ENCODE measurements around the gene MMP28. TPM values are rescaled to one million over a fixed set of nuclear protein-coding genes. Genes with fewer than 3 reads are reported as not detected.

The MMP28 gene
- total and polyA plus RNA-seq, 11 donors: 0.83 to 10.2 (median 2.5) TPM

DNA sequence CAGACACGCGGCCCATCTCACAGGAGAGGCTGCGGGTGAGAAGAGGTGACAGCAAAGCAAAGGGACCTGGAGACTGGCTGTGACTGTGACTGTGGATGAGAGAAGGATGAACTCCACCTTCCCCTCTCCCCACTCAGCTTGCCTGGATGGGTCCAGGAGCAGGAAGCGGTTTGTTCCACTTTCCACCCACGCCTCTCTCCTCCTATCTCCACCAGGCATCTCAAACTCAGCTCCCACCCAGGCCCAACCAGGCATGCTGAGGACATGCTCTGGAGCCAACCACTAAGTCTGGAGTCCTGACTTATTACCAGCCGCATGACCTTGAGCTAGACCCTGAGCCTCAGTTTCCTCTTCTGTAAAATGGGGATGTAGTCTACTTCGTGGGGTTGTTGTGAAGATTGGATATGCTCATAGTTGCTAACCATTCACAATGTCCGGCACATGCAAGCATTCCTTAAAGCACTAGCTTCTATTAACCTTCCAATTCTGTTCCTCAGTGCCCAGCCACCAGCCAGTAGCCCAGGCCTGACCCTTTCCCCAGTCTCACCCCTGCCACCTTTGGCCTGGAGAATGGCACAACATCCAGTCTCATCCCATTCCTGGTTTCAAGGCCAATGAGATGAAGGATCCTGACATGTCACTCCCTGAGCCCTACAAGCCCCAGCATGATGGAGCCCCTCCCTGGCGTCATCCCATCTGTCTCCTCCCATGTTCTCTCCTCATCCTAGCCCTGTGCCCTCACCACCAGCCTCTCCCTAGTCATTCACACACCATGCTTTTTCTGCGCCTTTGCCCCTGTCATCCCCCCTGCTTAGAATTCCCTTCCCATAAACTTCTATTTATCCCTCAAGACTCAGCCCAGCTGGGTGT lies 44.7 kb downstream of the MMP28 start:
- Histone ChIP-seq H3K4me3 (no peak overlapping the region), H3K4me1 (peaks cover 0 to 16% (median 5%) of the 10 kb centered on the region in 12 donors), H3K36me3 (no peaks in the 10 kb centered on the region), H3K9me3 (no peaks in the 10 kb centered on the region), H3K27me3 (peaks cover 0 to 37% (median 20%) of the 10 kb centered on the region in 9 donors), H3K27ac (no peak overlapping the region)
- ATAC-seq (no peak), DNase-seq (no peak)
- TF ChIP-seq, protein P1, sequence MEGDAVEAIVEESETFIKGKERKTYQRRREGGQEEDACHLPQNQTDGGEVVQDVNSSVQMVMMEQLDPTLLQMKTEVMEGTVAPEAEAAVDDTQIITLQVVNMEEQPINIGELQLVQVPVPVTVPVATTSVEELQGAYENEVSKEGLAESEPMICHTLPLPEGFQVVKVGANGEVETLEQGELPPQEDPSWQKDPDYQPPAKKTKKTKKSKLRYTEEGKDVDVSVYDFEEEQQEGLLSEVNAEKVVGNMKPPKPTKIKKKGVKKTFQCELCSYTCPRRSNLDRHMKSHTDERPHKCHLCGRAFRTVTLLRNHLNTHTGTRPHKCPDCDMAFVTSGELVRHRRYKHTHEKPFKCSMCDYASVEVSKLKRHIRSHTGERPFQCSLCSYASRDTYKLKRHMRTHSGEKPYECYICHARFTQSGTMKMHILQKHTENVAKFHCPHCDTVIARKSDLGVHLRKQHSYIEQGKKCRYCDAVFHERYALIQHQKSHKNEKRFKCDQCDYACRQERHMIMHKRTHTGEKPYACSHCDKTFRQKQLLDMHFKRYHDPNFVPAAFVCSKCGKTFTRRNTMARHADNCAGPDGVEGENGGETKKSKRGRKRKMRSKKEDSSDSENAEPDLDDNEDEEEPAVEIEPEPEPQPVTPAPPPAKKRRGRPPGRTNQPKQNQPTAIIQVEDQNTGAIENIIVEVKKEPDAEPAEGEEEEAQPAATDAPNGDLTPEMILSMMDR (IDR thresholded peaks at IDR 0.05): no peak
- TF ChIP-seq POLR2A (IDR thresholded peaks at IDR 0.05): no peak
- WGBS, 4 donors: 79 to 82% (median 81%) methylated on average over 9 to 10 of the region's 10 CpGs
- intact Hi-C loops (cut with DNase I): no loop called here

DNA sequence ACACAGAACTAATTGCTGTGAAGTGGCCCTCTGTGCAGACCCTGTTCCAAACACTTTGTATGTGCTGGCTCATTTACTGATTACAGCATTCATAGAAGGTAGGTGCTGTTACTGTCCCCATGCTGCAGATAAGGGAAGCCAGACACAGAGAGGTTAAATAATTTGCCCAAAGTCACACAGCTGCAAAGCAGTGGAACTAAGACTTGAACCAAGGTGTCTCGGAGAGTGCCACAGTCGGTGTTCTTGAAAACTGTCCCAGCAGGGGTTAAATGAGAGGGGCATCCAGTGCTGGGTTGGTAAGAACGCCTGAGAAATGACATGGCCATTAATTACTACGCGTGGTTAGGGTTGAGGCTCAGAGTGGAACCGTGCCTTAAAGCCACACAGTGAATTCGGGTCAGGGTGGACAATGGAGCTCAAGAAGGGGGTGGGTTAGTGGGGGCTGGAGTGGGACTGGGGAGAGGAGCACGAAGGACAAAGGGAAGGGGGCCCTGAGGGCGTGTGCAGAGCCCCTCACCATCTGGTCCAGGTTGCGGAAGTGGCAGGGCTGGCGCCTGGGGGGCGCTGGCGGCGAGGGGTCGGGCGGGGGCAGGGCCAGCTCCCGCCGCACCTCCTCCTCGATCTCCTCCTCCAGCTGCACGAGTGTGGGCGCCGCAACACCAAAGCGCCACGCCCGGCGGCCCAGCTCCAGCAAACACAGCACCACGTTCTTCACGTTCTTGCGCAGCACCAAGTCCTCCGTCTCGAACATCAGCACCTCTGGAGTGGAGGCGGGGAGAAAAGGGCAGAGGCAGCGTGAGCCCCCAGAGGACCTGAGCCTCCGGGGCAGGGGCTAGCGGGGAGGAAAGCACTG lies 45.7 kb downstream of the MMP28 start:
- Histone ChIP-seq H3K4me3 (peak overlapping the region in 1 of 12 donors; percentile 16), H3K27me3 (peaks cover 0 to 37% (median 20%) of the 10 kb centered on the region in 9 donors), H3K9me3 (no peaks in the 10 kb centered on the region), H3K36me3 (no peaks in the 10 kb centered on the region), H3K27ac (no peak overlapping the region), H3K4me1 (peaks cover 0 to 16% (median 5%) of the 10 kb centered on the region in 12 donors)
- DNase-seq (no peak), ATAC-seq (no peak)
- WGBS, 4 donors: 7 to 15% (median 9%) methylated on average over 23 to 35 of the region's 35 CpGs
- intact Hi-C loops (cut with DNase I): loop anchor here in 8 of 10 donors (2.0 to 10.0 kb wide), 10 partner anchors 85 to 585 kb away; no protein-coding TSS in a partner anchor
- TF ChIP-seq POLR2A (IDR thresholded peaks at IDR 0.05): no peak
- TF ChIP-seq, protein P1 (IDR thresholded peaks at IDR 0.05): no peak

DNA sequence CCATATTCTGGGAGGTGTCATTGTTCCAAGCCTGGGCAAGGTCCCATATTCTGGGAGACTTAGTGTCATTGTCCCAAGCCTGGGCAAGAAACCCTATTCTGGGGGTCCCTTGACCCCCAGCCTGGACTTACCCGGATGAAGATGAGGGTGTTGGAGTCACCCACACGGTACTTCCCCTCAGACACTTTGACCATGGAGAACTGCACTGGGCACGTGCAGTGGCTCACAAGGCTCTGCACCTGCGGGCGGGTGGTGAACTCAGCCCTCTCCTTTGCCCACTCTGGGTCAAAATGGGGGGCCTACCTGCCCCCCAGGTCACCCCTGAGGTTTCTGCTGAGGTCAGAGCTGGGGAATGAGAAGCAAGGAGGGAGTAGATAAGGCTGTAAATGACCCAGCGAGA lies 46.5 kb downstream of the MMP28 start:
- H3K4me1 ChIP-seq: peaks cover 0 to 16% (median 5%) of the 10 kb centered on the region in 12 donors
- no peaks in the 10 kb centered on the region for H3K36me3 ChIP-seq
- DNase-seq: no peak
- H3K4me3 ChIP-seq: no peak overlapping the region
- no peak overlapping the region for H3K27ac ChIP-seq
- intact Hi-C loops (cut with DNase I): loop anchor here in 8 of 10 donors (2.0 to 10.0 kb wide), 10 partner anchors 84 to 584 kb away; no protein-coding TSS in a partner anchor
- ATAC-seq: no peak
- H3K9me3 ChIP-seq: no peaks in the 10 kb centered on the region
- TF ChIP-seq, protein P1 (IDR thresholded peaks at IDR 0.05): no peak
- no peak for TF ChIP-seq POLR2A (IDR thresholded peaks at IDR 0.05)
- 81 to 94% (median 89%) methylated on average over 3 to 6 of the region's 6 CpGs for WGBS, 4 donors
- peaks cover 0 to 37% (median 20%) of the 10 kb centered on the region in 9 donors for H3K27me3 ChIP-seq
